HCT116 (cell line): Measurements from ENCODE around the gene CPNE4.

Source experiments
- CEBPB ChIP-seq: IDR thresholded peaks from 2 replicates; pipeline ENCODE4 v1.6.1; 2012; ENCODE audit warnings: low read depth
- EZH2 ChIP-seq: fragments of 200-600 bp; sonication (generic); IDR thresholded peaks from 2 replicates; pipeline ENCODE4 v1.6.1; 2017; ENCODE audit warnings: antibody characterized with exemption, mixed run types
- EZH2phosphoT487 ChIP-seq: fragments of 200-600 bp; IDR thresholded peaks from 2 replicates; pipeline ENCODE4 v1.6.1; 2018; ENCODE audit warnings: antibody characterized with exemption, borderline replicate concordance
- POLR2A ChIP-seq: IDR thresholded peaks from 2 replicates; pipeline ENCODE4 v1.7.0; 2011; ENCODE audit warnings: borderline replicate concordance; ENCODE audit not compliant: insufficient read depth, insufficient read length; ENCODE audit errors: extremely low read depth
- POLR2AphosphoS5 ChIP-seq: IDR thresholded peaks from 2 replicates; pipeline ENCODE4 v1.6.1; 2011; ENCODE audit warnings: mild to moderate bottlenecking, low read depth, low read length, moderate library complexity
- RAD21 ChIP-seq: IDR thresholded peaks from 2 replicates; pipeline ENCODE4 v1.6.1; 2012; ENCODE audit warnings: low read depth, mild to moderate bottlenecking
- SIN3A ChIP-seq: IDR thresholded peaks from 2 replicates; pipeline ENCODE4 v1.6.1; 2012; ENCODE audit warnings: low read depth
- SP1 ChIP-seq: IDR thresholded peaks from 2 replicates; pipeline ENCODE4 v1.6.1; 2012; ENCODE audit warnings: low read depth
- SRF ChIP-seq: IDR thresholded peaks from 2 replicates; pipeline ENCODE4 v1.6.1; 2012; ENCODE audit warnings: low read depth
- ZFX ChIP-seq: fragments of 450-650 bp; IDR thresholded peaks from 2 replicates; pipeline ENCODE4 v1.6.1; 2017
- ZNF274 ChIP-seq: fragments of 200-500 bp; sonication (Bioruptor generic); IDR thresholded peaks from 2 replicates; pipeline ENCODE4 v1.6.1; 2014; ENCODE audit warnings: mild to moderate bottlenecking, low read depth, low read length, inconsistent platforms
- TF ChIP-seq, protein P1 (sequence below), 3 experiments: fragments of 200-600 bp in 1 of 3; sonication (generic) in 1 of 3; IDR thresholded peaks in 2 of 3; conservative IDR thresholded peaks in 1 of 3; 2 replicates each; pipeline ENCODE4 v1.5.1; 2012 to 2017; ENCODE audit warnings: low read depth in 2 of 3, low read length in 2 of 3, antibody characterized with exemption in 1 of 3, borderline replicate concordance in 1 of 3, control low read depth in 1 of 3, mild to moderate bottlenecking in 1 of 3, mixed read lengths in 1 of 3, mixed run types in 1 of 3, moderate library complexity in 1 of 3; ENCODE audit not compliant: insufficient read depth in 1 of 3
- TF ChIP-seq, protein P2 (sequence below): IDR thresholded peaks from 2 replicates; pipeline ENCODE4 v1.6.1; 2012
- TF ChIP-seq, protein P3 (sequence below): IDR thresholded peaks from 2 replicates; pipeline ENCODE4 v1.6.1; 2012

DNA sequence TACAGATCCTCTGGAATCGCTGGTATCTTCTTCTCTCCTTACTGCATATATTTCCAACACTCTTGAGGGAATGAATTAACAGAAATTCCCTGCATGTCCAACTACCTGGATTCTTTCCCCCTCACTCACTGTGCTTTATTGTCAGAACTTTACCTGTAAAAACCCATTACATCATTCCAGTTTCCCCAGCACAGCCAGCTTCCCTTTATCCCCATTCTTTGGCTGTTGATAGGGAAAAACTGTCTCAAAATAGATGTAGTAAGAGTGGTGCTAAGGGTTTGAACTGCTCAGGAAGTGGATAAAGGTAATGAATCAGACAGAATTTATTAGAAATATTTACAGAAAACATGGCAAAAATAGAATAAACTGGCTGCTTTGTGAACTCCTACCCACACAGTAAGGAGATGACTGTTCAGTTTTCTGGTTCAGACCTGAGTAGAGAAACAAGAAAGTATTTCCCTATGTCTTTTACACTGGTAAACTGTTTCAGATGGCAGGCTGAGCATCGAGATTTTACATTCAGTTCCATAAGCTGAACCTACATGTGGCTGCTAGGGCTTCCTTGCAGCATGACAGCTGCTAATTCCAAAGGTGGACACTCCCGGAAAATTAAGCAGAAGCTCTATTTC, 188.4 kb downstream of the CPNE4 start:
- TF ChIP-seq EZH2 (no peak), CEBPB (no peak), EZH2phosphoT487 (no peak), RAD21 (no peak), POLR2A (no peak), POLR2AphosphoS5 (no peak), SIN3A (no peak), SRF (no peak), SP1 (no peak), ZNF274 (no peak), ZFX (no peak)
- TF ChIP-seq, protein P1, sequence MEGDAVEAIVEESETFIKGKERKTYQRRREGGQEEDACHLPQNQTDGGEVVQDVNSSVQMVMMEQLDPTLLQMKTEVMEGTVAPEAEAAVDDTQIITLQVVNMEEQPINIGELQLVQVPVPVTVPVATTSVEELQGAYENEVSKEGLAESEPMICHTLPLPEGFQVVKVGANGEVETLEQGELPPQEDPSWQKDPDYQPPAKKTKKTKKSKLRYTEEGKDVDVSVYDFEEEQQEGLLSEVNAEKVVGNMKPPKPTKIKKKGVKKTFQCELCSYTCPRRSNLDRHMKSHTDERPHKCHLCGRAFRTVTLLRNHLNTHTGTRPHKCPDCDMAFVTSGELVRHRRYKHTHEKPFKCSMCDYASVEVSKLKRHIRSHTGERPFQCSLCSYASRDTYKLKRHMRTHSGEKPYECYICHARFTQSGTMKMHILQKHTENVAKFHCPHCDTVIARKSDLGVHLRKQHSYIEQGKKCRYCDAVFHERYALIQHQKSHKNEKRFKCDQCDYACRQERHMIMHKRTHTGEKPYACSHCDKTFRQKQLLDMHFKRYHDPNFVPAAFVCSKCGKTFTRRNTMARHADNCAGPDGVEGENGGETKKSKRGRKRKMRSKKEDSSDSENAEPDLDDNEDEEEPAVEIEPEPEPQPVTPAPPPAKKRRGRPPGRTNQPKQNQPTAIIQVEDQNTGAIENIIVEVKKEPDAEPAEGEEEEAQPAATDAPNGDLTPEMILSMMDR (IDR thresholded peaks at IDR 0.05 in 2 of 3, conservative IDR thresholded peaks at IDR 0.05 in 1 of 3; ENCODE audit: borderline replicate concordance in 1 of 3, insufficient read depth in 1 of 3, low read depth in 2 of 3, low read length in 2 of 3): no peak
- TF ChIP-seq, protein P2, sequence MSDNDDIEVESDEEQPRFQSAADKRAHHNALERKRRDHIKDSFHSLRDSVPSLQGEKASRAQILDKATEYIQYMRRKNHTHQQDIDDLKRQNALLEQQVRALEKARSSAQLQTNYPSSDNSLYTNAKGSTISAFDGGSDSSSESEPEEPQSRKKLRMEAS: no peak
- TF ChIP-seq, protein P3, sequence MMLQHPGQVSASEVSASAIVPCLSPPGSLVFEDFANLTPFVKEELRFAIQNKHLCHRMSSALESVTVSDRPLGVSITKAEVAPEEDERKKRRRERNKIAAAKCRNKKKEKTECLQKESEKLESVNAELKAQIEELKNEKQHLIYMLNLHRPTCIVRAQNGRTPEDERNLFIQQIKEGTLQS: no peak
